DND-41 (cell line): ENCODE data around the gene SEC14L5.

Source experiments
- ATAC-seq: fragments of 200-7000 bp; cut with Tn5 transposase; 3 replicates; pipeline ENCODE4 v1.9.1; 2021; ENCODE audit warnings: low read depth; ENCODE audit not compliant: insufficient read depth
- DNase-seq: peaks from one replicate; pipeline ENCODE4 v3.0.0-alpha.2; 2020
- H2AFZ ChIP-seq: 2 replicates; pipeline ENCODE4 v1.6.0; 2012; ENCODE audit warnings: low read depth, low read length
- H3K27ac ChIP-seq: 2 replicates; pipeline ENCODE4 v1.5.1; 2012; ENCODE audit warnings: low read length, inconsistent platforms
- H3K27me3 ChIP-seq: fragments of 200-600 bp; sonication (generic); 2 replicates; pipeline ENCODE4 v1.6.0; 2012; ENCODE audit warnings: low read length, mild to moderate bottlenecking, inconsistent platforms; ENCODE audit not compliant: insufficient read depth, poor library complexity
- H3K36me3 ChIP-seq: 2 replicates; pipeline ENCODE4 v1.5.1; 2012; ENCODE audit warnings: low read length, inconsistent platforms; ENCODE audit not compliant: insufficient read depth
- H3K4me1 ChIP-seq: 2 replicates; pipeline ENCODE4 v1.5.1; 2012; ENCODE audit warnings: mild to moderate bottlenecking, low read length; ENCODE audit not compliant: insufficient read depth
- H3K4me2 ChIP-seq: 2 replicates; pipeline ENCODE4 v1.6.0; 2012; ENCODE audit warnings: mild to moderate bottlenecking, moderate library complexity, low read length, inconsistent platforms; ENCODE audit not compliant: insufficient read depth
- H3K4me3 ChIP-seq, 2 experiments: fragments of 200-600 bp in 1 of 2; shearing (Covaris generic) in 1 of 2; 2 replicates each; pipeline ENCODE4 v1.5.1; 2012 to 2016; ENCODE audit warnings: inconsistent platforms in 2 of 2, low read length in 2 of 2, mild to moderate bottlenecking in 2 of 2, low read depth in 1 of 2, moderate library complexity in 1 of 2
- H3K79me2 ChIP-seq: 2 replicates; pipeline ENCODE4 v1.6.0; 2012; ENCODE audit warnings: low read length, inconsistent platforms; ENCODE audit not compliant: insufficient read depth
- H3K9ac ChIP-seq: 2 replicates; pipeline ENCODE4 v1.6.0; 2012; ENCODE audit warnings: low read depth, mild to moderate bottlenecking, inconsistent platforms, low read length, moderate library complexity
- H3K9me3 ChIP-seq: 2 replicates; pipeline ENCODE4 v1.5.1; 2012; ENCODE audit warnings: low read length, moderate library complexity, mild to moderate bottlenecking, inconsistent platforms; ENCODE audit not compliant: insufficient read depth, severe bottlenecking
- H4K20me1 ChIP-seq: 2 replicates; pipeline ENCODE4 v1.6.0; 2012; ENCODE audit warnings: low read length; ENCODE audit not compliant: insufficient read depth
- EZH2 ChIP-seq: IDR thresholded peaks from 3 replicates; pipeline ENCODE4 v1.6.1; 2012; ENCODE audit warnings: borderline replicate concordance, low read depth, mild to moderate bottlenecking, moderate library complexity, low read length, inconsistent platforms; ENCODE audit not compliant: severe bottlenecking
- TF ChIP-seq, protein P1 (sequence below): IDR thresholded peaks from 2 replicates; pipeline ENCODE4 v1.5.1; 2012; ENCODE audit warnings: borderline replicate concordance, low read length, moderate library complexity, mild to moderate bottlenecking; ENCODE audit not compliant: poor library complexity, severe bottlenecking; ENCODE audit errors: extremely low read depth

The SEC14L5 gene

GRCh38 chr16:4945560-4946502 lies 12.3 kb upstream of the SEC14L5 start:
- TF ChIP-seq EZH2 = no peak
- TF ChIP-seq, protein P1, sequence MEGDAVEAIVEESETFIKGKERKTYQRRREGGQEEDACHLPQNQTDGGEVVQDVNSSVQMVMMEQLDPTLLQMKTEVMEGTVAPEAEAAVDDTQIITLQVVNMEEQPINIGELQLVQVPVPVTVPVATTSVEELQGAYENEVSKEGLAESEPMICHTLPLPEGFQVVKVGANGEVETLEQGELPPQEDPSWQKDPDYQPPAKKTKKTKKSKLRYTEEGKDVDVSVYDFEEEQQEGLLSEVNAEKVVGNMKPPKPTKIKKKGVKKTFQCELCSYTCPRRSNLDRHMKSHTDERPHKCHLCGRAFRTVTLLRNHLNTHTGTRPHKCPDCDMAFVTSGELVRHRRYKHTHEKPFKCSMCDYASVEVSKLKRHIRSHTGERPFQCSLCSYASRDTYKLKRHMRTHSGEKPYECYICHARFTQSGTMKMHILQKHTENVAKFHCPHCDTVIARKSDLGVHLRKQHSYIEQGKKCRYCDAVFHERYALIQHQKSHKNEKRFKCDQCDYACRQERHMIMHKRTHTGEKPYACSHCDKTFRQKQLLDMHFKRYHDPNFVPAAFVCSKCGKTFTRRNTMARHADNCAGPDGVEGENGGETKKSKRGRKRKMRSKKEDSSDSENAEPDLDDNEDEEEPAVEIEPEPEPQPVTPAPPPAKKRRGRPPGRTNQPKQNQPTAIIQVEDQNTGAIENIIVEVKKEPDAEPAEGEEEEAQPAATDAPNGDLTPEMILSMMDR = no peak
- no peak overlapping the region for H3K4me2 ChIP-seq
- no peak overlapping the region for H3K27ac ChIP-seq
- H4K20me1 ChIP-seq = no peaks in the 10 kb centered on the region
- H3K79me2 ChIP-seq = no peaks in the 10 kb centered on the region
- ATAC-seq (no peak), DNase-seq (no peak)
- H2AFZ ChIP-seq = no peak overlapping the region
- no peak overlapping the region for H3K4me3 ChIP-seq
- no peaks in the 10 kb centered on the region for H3K9me3 ChIP-seq
- H3K27me3 ChIP-seq = no peaks in the 10 kb centered on the region
- H3K4me1 ChIP-seq = no peaks in the 10 kb centered on the region
- no peak overlapping the region for H3K9ac ChIP-seq
- H3K36me3 ChIP-seq = no peaks in the 10 kb centered on the region

DNA sequence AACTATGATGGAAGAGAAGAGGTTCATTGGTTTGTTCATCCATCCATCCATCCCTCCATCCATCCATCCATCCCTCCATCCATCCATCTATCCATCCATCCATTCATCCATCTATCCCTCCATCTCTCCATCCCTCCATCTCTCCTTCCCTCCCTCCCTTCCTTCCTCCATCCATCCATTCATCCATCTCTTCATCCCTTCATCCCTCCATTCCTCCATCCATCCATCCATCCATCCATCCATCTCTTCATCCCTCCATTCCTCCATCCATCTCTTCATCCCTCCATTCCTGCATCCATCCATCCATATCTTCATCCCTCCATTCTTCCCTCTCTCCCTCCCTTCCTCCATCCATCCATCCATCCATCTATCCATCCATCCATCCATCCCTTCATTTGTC lies 11.2 kb upstream of the SEC14L5 start:
- DNase-seq (no peak), ATAC-seq (no peak)
- Histone ChIP-seq H3K79me2 (no peaks in the 10 kb centered on the region), H3K27ac (no peak overlapping the region), H3K9ac (no peak overlapping the region), H4K20me1 (no peaks in the 10 kb centered on the region), H3K4me2 (no peak overlapping the region), H3K36me3 (no peaks in the 10 kb centered on the region), H2AFZ (no peak overlapping the region), H3K4me3 (no peak overlapping the region), H3K9me3 (no peaks in the 10 kb centered on the region), H3K27me3 (no peaks in the 10 kb centered on the region), H3K4me1 (no peaks in the 10 kb centered on the region)
- TF ChIP-seq, protein P1 = no peak
- TF ChIP-seq EZH2 = no peak

DNA sequence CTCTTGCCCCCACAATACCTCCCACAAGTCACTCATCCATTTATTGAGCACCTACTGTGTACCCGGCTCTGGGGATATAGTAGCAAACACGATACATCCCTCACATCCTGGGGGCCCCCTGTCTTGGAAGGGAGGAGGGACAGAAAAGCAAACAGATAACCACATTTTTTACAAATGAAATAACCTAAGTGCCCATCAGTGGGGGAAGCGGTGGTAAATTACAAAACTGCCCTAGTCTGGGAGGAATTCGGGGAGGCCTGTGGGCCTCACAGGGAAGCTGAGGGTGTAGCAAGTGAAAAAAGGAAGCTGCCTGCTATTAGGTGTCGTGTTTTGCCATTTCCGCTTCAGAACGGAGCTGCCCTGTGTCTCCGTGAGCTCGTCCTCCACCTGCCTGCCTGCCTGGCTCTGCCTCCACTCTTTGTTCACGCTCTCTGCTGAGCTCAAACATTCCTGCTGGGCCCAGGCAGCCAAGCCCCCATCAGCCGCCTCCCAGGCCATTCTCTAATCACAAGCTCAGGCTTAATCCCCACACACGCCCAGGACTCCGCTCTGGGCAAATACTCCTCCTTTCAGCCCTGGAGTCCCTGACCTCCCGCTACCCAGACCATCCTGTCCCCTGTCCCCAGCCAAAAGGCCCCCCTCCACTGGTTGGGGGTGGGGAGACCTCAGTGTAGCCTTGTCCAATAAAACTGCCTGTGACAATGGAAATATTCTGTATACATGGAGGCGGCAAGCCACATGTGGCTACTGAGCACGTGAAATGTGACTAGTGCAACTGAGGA lies 10.2 kb upstream of the SEC14L5 start:
- H3K4me1 ChIP-seq = no peaks in the 10 kb centered on the region
- DNase-seq (no peak), ATAC-seq (no peak)
- no peaks in the 10 kb centered on the region for H3K79me2 ChIP-seq
- H3K4me2 ChIP-seq = no peak overlapping the region
- TF ChIP-seq EZH2 = no peak
- TF ChIP-seq, protein P1 = no peak
- H3K27me3 ChIP-seq = no peaks in the 10 kb centered on the region
- no peaks in the 10 kb centered on the region for H3K36me3 ChIP-seq
- no peak overlapping the region for H3K27ac ChIP-seq
- no peak overlapping the region for H3K9ac ChIP-seq
- no peak overlapping the region for H2AFZ ChIP-seq
- no peak overlapping the region for H3K4me3 ChIP-seq
- H3K9me3 ChIP-seq = no peaks in the 10 kb centered on the region
- no peaks in the 10 kb centered on the region for H4K20me1 ChIP-seq
